HCT116 (cell line): Measurements from ENCODE around the gene MIEF1. TPM values are rescaled to one million over a fixed set of nuclear protein-coding genes. Genes with fewer than 3 reads are reported as not detected.

ENCODE experiments used
- ATAC-seq: fragments of 200-7000 bp; cut with Tn5 transposase; 2 replicates; pipeline ENCODE4 v1.9.1; 2020; ENCODE audit warnings: mild to moderate bottlenecking, moderate library complexity
- BruUV-seq: library from RNA; stranded (reverse); fragments of 400-500 nt; replicated peaks from 2 replicates; lab custom pipeline; 2021; lab: Mats Ljungman, UMichigan
- CTCF ChIA-PET: fragments of 300-600 bp; sonication (Branson Sonifier 250); formaldehyde crosslinking; loops from one replicate; lab custom pipeline; 2021; ENCODE audit warnings: antibody characterized with exemption; lab: Charles Lee
- POLR2A ChIA-PET: fragments of 300-600, 350-600 bp; sonication (Branson Sonifier 250); formaldehyde crosslinking; loops from one replicate; lab custom pipeline; 2021; ENCODE audit warnings: antibody characterized with exemption; lab: Charles Lee
- RAD21 ChIA-PET, 2 experiments: fragments of 300-600 bp; sonication (Branson Sonifier 250); formaldehyde crosslinking; loops; one replicate each; lab custom pipeline; 2023; ENCODE audit warnings: low total read pairs in 2 of 2; ENCODE audit not compliant: uncharacterized antibody in 2 of 2, unreplicated experiment in 2 of 2, low non-redundant PET in 1 of 2; lab: Charles Lee
- DNase-seq: peaks from one replicate; pipeline ENCODE4 v3.0.0-alpha.2; 2010; ENCODE audit warnings: low read depth, low spot score
- H2AFZ ChIP-seq: fragments of 200-600 bp; shearing (Covaris generic), sonication (generic); 2 replicates; pipeline ENCODE4 v1.6.1; 2017; ENCODE audit warnings: low read depth, mixed run types, mixed read lengths, antibody characterized with exemption, low read length; ENCODE audit not compliant: poor library complexity, severe bottlenecking
- H3K27ac ChIP-seq: 2 replicates; pipeline ENCODE4 v1.5.1; 2012; ENCODE audit warnings: low read depth, low read length
- H3K27me3 ChIP-seq: fragments of 200-600 bp; sonication (generic); 2 replicates; pipeline ENCODE4 v1.6.1; 2016; ENCODE audit warnings: mixed run types, low read length, mixed read lengths; ENCODE audit not compliant: insufficient read depth
- H3K36me3 ChIP-seq, 2 experiments: fragments of 200-500 bp in 1 of 2; fragments of 200-600 bp in 1 of 2; sonication (Bioruptor generic) in 1 of 2; sonication (generic) in 1 of 2; 2 replicates each; pipeline versions ENCODE4 v1.5.1 to v1.6.1; 2014 to 2016; ENCODE audit warnings: low read length in 2 of 2, inconsistent platforms in 1 of 2, mixed read lengths in 1 of 2, mixed run types in 1 of 2; ENCODE audit not compliant: insufficient read depth in 2 of 2, control insufficient read depth in 1 of 2
- H3K4me1 ChIP-seq, 2 experiments: fragments of 200-600 bp in 1 of 2; sonication (generic) in 1 of 2; 2 replicates each; pipeline versions ENCODE4 v1.5.1 to v1.6.1; 2012 to 2017; ENCODE audit warnings: low read length in 2 of 2, inconsistent platforms in 1 of 2, mild to moderate bottlenecking in 1 of 2, mixed read lengths in 1 of 2, mixed run types in 1 of 2, moderate library complexity in 1 of 2; ENCODE audit not compliant: insufficient read depth in 2 of 2, control insufficient read depth in 1 of 2
- H3K4me2 ChIP-seq: fragments of 200-600 bp; sonication (generic); 2 replicates; pipeline ENCODE4 v1.6.1; 2017; ENCODE audit warnings: mixed run types, low read length, mixed read lengths
- H3K4me3 ChIP-seq, 2 experiments: fragments of 200-600 bp in 1 of 2; sonication (generic) in 1 of 2; replicated peaks in 1 of 2; 2 replicates each; pipeline ENCODE4 v1.5.1; 2011 to 2016; ENCODE audit warnings: low read length in 2 of 2, control low read depth in 1 of 2, low read depth in 1 of 2, mild to moderate bottlenecking in 1 of 2, mixed read lengths in 1 of 2, mixed run types in 1 of 2
- H3K79me2 ChIP-seq: fragments of 200-600 bp; sonication (generic); 2 replicates; pipeline ENCODE4 v1.6.1; 2017; ENCODE audit warnings: mild to moderate bottlenecking, mixed run types, low read length, moderate library complexity, mixed read lengths; ENCODE audit not compliant: insufficient read depth
- H3K9ac ChIP-seq: fragments of 200-600 bp; sonication (generic); 2 replicates; pipeline ENCODE4 v1.6.1; 2016; ENCODE audit warnings: low read length, mixed read lengths
- H3K9me2 ChIP-seq: fragments of 200-600 bp; sonication (generic), shearing (Covaris generic); 2 replicates; pipeline ENCODE4 v1.6.1; 2017; ENCODE audit warnings: mixed run types, mild to moderate bottlenecking, moderate library complexity; ENCODE audit not compliant: insufficient read depth
- H3K9me3 ChIP-seq, 2 experiments: fragments of 200-500 bp in 1 of 2; fragments of 200-600 bp in 1 of 2; sonication (Bioruptor generic) in 1 of 2; sonication (generic) in 1 of 2; 2 replicates each; pipeline ENCODE4 v1.6.1; 2014 to 2017; ENCODE audit warnings: low read length in 2 of 2, mixed read lengths in 2 of 2, inconsistent platforms in 1 of 2, low read depth in 1 of 2, mild to moderate bottlenecking in 1 of 2, mixed run types in 1 of 2, moderate library complexity in 1 of 2; ENCODE audit not compliant: control insufficient read depth in 1 of 2, insufficient read depth in 1 of 2
- H4K20me1 ChIP-seq: fragments of 200-600 bp; sonication (generic), shearing (Covaris generic); 2 replicates; pipeline ENCODE4 v1.6.1; 2017; ENCODE audit warnings: mixed run types, mild to moderate bottlenecking, moderate library complexity; ENCODE audit not compliant: insufficient read depth
- ATF3 ChIP-seq: IDR thresholded peaks from 2 replicates; pipeline ENCODE4 v1.6.1; 2012
- EGR1 ChIP-seq: IDR thresholded peaks from 2 replicates; pipeline ENCODE4 v1.6.1; 2012; ENCODE audit warnings: low read depth
- POLR2A ChIP-seq: IDR thresholded peaks from 2 replicates; pipeline ENCODE4 v1.7.0; 2011; ENCODE audit warnings: borderline replicate concordance; ENCODE audit not compliant: insufficient read depth, insufficient read length; ENCODE audit errors: extremely low read depth
- POLR2AphosphoS5 ChIP-seq: IDR thresholded peaks from 2 replicates; pipeline ENCODE4 v1.6.1; 2011; ENCODE audit warnings: mild to moderate bottlenecking, low read depth, low read length, moderate library complexity
- ZFX ChIP-seq: fragments of 450-650 bp; IDR thresholded peaks from 2 replicates; pipeline ENCODE4 v1.6.1; 2017
- intact Hi-C: fragments of 100-400 bp; cut with micrococcal nuclease; formaldehyde crosslinking; loops from 2 replicates; pipeline ENCODE4 v1.10.0; 2022
- total RNA-seq: library from RNA; stranded (reverse); gene quantifications from one replicate; pipeline ENCODE4 v1.2.1, GENCODE V29; 2021; ENCODE audit not compliant: unreplicated experiment
- TF ChIP-seq, protein P1 (sequence below): IDR thresholded peaks from 2 replicates; pipeline ENCODE4 v1.6.1; 2011; ENCODE audit warnings: mild to moderate bottlenecking, low read length, moderate library complexity; ENCODE audit not compliant: insufficient replicate concordance; ENCODE audit errors: extremely low read depth
- TF ChIP-seq, protein P2 (sequence below), 3 experiments: fragments of 200-600 bp in 1 of 3; sonication (generic) in 1 of 3; IDR thresholded peaks in 2 of 3; conservative IDR thresholded peaks in 1 of 3; 2 replicates each; pipeline ENCODE4 v1.5.1; 2012 to 2017; ENCODE audit warnings: low read depth in 2 of 3, low read length in 2 of 3, antibody characterized with exemption in 1 of 3, borderline replicate concordance in 1 of 3, control low read depth in 1 of 3, mild to moderate bottlenecking in 1 of 3, mixed read lengths in 1 of 3, mixed run types in 1 of 3, moderate library complexity in 1 of 3; ENCODE audit not compliant: insufficient read depth in 1 of 3

The MIEF1 gene
- total RNA-seq, 1 experiment from 2014 or later: 42.8 TPM

DNA sequence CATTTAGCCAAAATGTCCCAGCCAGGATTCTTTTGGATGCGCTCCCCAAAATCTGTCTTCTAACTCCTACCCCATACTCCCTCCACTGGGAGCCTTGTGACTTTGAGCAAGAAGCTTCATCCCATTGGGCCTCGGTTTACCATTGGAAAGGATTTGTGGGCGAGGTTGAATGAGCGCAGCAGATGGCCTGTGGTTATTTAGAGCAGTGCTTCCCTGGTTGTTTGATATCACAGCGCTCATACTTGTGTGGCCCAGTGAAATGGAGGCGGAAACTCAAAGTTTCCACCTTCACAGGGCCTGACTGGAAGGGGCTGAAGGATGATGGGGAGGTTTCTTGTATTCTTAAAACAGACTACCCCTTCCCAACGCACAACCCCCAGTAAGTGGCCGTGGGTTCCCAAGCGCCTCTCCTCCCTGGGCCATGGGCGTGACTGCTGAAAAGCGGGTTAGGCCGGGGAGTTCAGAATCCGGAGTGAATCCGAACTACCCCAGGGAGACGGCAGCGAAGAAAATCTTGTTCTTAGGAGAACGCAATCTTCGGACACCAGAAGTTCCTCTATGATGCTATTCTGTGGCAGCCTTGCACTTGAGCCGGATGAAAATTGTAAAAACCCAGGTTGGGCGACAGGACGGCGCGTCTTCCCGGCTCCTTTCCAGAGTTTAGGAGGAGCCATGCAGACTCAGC lies 17.0 kb downstream of the MIEF1 start:
- H3K9ac ChIP-seq: peak overlapping the region; percentile 96
- TF ChIP-seq ZFX (no peak), POLR2A (peak; percentile 57)
- H4K20me1 ChIP-seq: peaks cover 22% of the 10 kb centered on the region; the same call in 1 of the 2 replicates
- ChIA-PET POLR2A (interaction anchor here (0.7 to 1.3 kb wide), 15 partner anchors 9 to 632 kb away, joined by 3 to 37 read pairs (median 5); partner anchors contain the start of genes MIEF1 and RPL3), CTCF (interaction anchor here (1.0 to 1.2 kb wide), 2 partner anchors 10 to 518 kb away, joined by 3 to 13 read pairs; no protein-coding TSS in a partner anchor), RAD21 (interaction anchor here (0.9 to 1.0 kb wide), 2 partner anchors 17 to 27 kb away, joined by 3 to 5 read pairs; partner anchors contain the start of gene MIEF1 (in 1 of the 2))
- ATAC-seq: peak; percentile 16; the same call in 1 of the 2 replicates
- H3K27me3 ChIP-seq: no peaks in the 10 kb centered on the region
- no TSS peak for BruUV-seq
- intact Hi-C loops: no loop called here
- peak overlapping the region; percentile 75 for H3K4me2 ChIP-seq
- H3K79me2 ChIP-seq: peaks cover 69% of the 10 kb centered on the region
- peaks cover 35 to 58% of the 10 kb centered on the region in 2 experiments for H3K36me3 ChIP-seq
- no peaks in the 10 kb centered on the region for H3K9me3 ChIP-seq
- no peak overlapping the region for H2AFZ ChIP-seq
- H3K4me3 ChIP-seq: peak overlapping the region; percentile 85 to 92
- H3K4me1 ChIP-seq: peaks cover 17 to 41% of the 10 kb centered on the region in 2 experiments
- no peak for DNase-seq
- H3K9me2 ChIP-seq: no peaks in the 10 kb centered on the region
- H3K27ac ChIP-seq: peak overlapping the region; percentile 99

GRCh38 chr22:39519681-39520225 lies 17.7 kb downstream of the MIEF1 start:
- ChIA-PET CTCF (interaction anchor here (0.7 to 1.2 kb wide), 4 partner anchors 10 to 517 kb away, joined by 3 to 13 read pairs (median 4); no protein-coding TSS in a partner anchor), POLR2A (interaction anchor here (0.7 to 1.3 kb wide), 19 partner anchors 9 to 631 kb away, joined by 3 to 37 read pairs (median 4); partner anchors contain the start of genes MIEF1, RPL3 and RPS19BP1), RAD21 (interaction anchor here (0.7 to 1.0 kb wide), 2 partner anchors 18 kb away, joined by 3 read pairs; partner anchors contain the start of gene MIEF1 (in 2 of the 2))
- Histone ChIP-seq H3K9me3 (no peaks in the 10 kb centered on the region), H3K36me3 (peaks cover 29 to 59% of the 10 kb centered on the region in 2 experiments; a peak in 3 of 4 replicates), H3K79me2 (peaks cover 63% of the 10 kb centered on the region), H4K20me1 (peaks cover 17% of the 10 kb centered on the region; the same call in 1 of the 2 replicates), H3K4me1 (peaks cover 17 to 41% of the 10 kb centered on the region in 2 experiments), H3K9me2 (no peaks in the 10 kb centered on the region), H3K9ac (peak overlapping the region; percentile 96), H3K27me3 (no peaks in the 10 kb centered on the region), H3K4me2 (peak overlapping the region; percentile 75), H3K4me3 (peak overlapping the region; percentile 85 to 92), H3K27ac (peak overlapping the region; percentile 99), H2AFZ (no peak overlapping the region)
- intact Hi-C loops: loop anchor here (2.0 to 5.0 kb wide), 2 partner anchors 17 to 202 kb away; partner anchors contain the start of genes MIEF1 and RPL3
- DNase-seq (no peak), ATAC-seq (peak; percentile 81)
- TF ChIP-seq, protein P1, sequence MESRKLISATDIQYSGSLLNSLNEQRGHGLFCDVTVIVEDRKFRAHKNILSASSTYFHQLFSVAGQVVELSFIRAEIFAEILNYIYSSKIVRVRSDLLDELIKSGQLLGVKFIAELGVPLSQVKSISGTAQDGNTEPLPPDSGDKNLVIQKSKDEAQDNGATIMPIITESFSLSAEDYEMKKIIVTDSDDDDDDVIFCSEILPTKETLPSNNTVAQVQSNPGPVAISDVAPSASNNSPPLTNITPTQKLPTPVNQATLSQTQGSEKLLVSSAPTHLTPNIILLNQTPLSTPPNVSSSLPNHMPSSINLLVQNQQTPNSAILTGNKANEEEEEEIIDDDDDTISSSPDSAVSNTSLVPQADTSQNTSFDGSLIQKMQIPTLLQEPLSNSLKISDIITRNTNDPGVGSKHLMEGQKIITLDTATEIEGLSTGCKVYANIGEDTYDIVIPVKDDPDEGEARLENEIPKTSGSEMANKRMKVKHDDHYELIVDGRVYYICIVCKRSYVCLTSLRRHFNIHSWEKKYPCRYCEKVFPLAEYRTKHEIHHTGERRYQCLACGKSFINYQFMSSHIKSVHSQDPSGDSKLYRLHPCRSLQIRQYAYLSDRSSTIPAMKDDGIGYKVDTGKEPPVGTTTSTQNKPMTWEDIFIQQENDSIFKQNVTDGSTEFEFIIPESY: peak; percentile 92
- no peak for TF ChIP-seq EGR1
- TF ChIP-seq ATF3: no peak
- peak; percentile 87 for TF ChIP-seq ZFX
- TF ChIP-seq, protein P2, sequence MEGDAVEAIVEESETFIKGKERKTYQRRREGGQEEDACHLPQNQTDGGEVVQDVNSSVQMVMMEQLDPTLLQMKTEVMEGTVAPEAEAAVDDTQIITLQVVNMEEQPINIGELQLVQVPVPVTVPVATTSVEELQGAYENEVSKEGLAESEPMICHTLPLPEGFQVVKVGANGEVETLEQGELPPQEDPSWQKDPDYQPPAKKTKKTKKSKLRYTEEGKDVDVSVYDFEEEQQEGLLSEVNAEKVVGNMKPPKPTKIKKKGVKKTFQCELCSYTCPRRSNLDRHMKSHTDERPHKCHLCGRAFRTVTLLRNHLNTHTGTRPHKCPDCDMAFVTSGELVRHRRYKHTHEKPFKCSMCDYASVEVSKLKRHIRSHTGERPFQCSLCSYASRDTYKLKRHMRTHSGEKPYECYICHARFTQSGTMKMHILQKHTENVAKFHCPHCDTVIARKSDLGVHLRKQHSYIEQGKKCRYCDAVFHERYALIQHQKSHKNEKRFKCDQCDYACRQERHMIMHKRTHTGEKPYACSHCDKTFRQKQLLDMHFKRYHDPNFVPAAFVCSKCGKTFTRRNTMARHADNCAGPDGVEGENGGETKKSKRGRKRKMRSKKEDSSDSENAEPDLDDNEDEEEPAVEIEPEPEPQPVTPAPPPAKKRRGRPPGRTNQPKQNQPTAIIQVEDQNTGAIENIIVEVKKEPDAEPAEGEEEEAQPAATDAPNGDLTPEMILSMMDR (IDR thresholded peaks at IDR 0.05 in 2 of 3, conservative IDR thresholded peaks at IDR 0.05 in 1 of 3; ENCODE audit: borderline replicate concordance in 1 of 3, insufficient read depth in 1 of 3, low read depth in 2 of 3, low read length in 2 of 3): peak in 1 of 3 experiments; percentile 34; a peak in 1 of 6 replicates
- TF ChIP-seq POLR2A: peak; percentile 11
- TF ChIP-seq POLR2AphosphoS5: peak; percentile 67
- TSS peak; percentile 88 for BruUV-seq
